GM18502 (cell line): Measurements from ENCODE around the gene NXPH4.
A peak's percentile ranks its signal among the peaks of the same experiment; 100 is the strongest.

ENCODE experiments used
- ATAC-seq: cut with Tn5 transposase; IDR thresholded peaks from one replicate; pipeline ENCODE4 v1.9.1; 2021; ENCODE audit warnings: mild to moderate bottlenecking; ENCODE audit not compliant: unreplicated experiment, poor library complexity

NXPH4 gene

DNA sequence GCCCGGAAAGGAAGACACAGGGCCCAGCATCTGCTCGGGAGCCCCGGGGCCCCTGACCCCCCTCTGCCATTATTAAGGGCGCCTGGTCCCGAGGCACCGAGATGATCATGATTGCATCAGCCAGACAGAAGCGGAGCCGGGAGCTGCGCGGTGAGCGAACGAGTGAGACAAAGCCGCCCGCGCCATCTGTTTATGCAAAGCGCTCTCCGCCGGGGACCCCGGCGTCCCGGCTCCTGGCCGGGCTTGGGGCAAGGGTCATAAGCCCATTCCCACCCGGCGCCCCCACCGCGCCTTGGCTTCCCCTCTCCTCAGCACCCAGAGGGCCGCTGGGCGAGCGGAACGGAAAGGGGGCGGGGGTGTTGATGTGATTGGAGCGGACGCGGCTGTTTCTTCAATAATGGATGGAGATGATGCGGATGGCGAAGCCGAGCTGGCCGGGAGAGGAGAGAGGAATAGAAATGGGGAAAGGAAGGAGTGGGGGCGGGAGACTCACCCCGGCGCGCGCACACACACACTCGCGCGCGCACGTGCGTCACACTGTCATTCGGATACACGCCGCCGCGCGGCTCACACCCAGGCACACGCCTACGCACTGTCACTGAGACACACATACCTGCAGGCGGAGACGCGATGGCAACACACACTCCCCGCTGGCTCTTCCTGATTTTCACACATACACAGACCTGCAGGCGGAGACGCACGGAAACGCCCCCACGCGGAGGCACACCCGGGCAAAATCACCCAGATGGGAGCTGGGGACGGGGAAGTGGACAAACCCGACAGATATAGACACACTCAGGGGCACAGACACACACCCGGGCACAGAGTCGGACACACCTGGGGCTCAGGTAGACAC, 23.7 kb downstream of the NXPH4 start:
- ATAC-seq: no peak

DNA sequence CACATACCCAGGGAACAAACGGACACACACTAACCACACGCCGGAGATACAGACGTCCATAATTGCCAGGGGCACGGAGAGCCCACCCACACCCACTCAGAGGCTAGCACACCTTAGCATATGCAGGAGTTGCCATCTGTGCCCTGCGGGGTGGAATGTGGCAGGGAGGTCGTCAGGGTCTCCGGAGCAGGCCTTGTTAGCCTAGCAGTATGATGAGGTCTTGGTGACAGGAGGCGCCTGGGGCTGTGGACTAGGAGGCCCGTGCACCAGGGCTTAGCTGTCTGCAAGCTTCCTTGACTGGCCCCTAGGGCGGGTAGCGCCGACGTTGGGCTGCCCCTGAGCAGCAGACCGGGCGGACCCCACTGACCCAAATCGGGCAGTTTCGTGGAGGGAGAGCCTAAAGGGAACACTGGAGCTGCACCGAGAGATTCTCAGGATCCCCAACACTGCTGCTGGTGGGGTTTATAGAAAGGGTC, 24.4 kb downstream of the NXPH4 start:
- no peak for ATAC-seq

- ATAC-seq: no peak
Observed at GRCh38 chr12:57241402-57242310, 25.1 kb downstream of the NXPH4 start.

- ATAC-seq: no peak
Observed at GRCh38 chr12:57242329-57242690, 25.7 kb downstream of the NXPH4 start.

DNA sequence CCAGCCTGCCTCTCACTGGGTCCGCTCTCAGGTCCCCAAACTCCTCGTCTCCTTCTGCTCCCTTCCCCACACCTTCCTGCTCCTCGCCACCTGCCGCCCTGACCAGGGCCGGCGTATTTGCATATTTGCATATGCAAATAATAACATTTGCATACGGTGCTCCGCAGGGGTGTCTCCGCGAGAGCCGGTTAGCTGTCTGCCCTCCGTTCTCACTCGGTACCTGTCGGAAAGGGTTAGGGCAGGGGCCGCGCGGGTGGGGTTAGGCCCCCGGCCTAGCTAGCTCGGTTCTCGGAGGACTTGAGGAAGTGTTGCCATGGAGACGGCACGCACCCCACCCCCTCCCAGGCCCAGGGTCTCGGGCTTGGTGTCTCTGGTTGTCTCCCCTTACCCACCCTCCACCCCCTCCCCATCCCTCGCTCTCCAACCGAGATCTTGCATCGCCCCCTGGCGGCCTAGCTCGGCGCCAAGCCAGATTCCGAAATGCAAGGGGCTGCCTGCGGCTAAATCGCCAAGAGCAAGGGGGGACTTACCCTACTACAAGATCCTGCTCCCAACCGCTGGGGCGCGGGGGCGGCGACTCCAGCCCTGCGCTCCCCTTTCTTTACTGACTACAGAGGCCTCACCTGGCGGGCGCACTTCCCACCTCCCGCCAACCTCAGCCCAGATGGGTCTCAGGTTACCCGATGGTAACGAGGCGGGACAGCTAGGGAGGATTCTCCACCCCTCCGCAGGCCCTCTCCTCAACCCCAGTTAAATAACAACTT, 26.3 kb downstream of the NXPH4 start:
- peak; percentile 42 for ATAC-seq

DNA sequence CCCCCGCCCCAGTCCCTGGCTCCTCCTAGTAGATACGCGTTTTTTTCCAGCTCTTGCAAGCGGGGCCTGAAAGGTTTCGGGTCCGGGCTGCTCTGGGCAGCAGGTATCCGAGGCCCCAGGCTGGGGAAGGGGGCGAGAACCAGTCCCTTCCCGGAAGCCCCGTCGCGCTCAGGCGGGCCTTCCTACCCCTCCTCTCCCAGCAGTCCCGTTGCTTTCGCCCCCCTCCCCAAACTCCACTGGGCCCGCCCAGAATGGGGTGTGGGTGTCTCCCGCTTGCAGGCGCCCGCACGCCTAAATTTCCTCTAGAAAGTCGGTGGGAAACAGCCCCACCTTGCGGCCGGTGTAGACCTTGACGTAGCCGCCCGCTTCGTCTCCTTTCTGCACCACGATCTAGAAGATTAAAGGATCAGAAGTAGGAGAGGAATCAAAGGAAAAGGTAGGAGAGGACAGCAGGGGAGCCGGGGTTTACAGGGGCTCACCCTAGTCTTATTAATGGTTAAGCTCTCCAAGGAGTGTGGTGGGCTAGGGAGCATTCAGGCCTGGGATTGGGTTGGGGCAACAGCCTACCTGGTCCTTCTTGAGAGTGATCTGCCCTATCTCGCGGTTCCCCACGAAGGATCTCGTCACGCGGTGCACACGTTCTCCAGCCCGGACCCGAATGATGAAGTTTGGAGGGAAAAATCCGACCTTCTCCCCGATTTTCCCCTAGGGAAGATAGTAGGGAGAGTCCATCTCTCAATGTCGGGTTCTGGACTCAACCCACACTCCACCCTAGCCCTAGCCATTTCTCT, 27.1 kb downstream of the NXPH4 start:
- ATAC-seq: no peak

- no peak for ATAC-seq
Observed at GRCh38 chr12:57244312-57244696, 27.7 kb downstream of the NXPH4 start.

DNA sequence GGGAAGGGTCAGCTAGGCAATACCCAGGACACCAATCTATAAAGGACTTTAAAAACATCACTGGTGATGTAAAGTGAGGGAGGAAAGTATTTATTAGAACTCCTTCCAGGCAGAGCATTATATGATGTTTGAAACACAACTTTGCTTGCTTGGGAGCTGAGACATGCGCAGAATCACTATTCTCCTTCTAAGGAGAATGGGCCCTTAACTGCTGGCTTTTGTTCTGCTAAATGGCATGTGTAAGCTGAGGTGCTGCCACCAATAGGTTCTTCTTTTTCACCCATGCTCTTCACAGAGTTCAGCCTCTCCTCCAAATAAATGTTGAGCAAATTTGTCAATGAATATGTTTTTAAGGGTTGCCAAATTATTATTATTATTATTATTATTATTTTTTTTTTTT, 30.4 kb downstream of the NXPH4 start:
- no peak for ATAC-seq

GRCh38 chr12:57248934-57249742, 32.5 kb downstream of the NXPH4 start:
- no peak for ATAC-seq

DNA sequence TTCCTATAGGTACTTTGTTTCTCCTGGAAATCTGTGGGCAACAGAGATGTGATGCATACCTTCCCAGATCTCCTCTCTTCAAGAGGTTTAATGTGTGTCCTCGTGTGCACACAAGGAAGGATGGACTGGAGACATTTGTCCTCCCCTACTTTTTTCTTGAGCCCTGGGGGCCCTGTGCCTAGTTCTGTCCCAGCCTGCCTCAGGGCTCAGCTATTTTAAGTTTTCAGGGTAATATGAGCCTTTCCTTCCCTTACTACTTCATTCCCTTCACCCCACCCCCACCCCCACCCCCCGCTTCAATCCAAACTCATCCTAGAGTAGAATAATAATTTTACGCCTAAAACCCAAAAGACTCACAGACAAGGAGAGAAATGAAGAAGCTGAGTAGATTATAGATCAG, 33.9 kb downstream of the NXPH4 start:
- no peak for ATAC-seq

- ATAC-seq: no peak
Observed at GRCh38 chr12:57250956-57251355, 34.4 kb downstream of the NXPH4 start, which contains the start of gene STAC3. Gene STAC3 (minus strand): TSS chr12:57251187. CDS start chr12:57249636, 1,551 bp downstream.

DNA sequence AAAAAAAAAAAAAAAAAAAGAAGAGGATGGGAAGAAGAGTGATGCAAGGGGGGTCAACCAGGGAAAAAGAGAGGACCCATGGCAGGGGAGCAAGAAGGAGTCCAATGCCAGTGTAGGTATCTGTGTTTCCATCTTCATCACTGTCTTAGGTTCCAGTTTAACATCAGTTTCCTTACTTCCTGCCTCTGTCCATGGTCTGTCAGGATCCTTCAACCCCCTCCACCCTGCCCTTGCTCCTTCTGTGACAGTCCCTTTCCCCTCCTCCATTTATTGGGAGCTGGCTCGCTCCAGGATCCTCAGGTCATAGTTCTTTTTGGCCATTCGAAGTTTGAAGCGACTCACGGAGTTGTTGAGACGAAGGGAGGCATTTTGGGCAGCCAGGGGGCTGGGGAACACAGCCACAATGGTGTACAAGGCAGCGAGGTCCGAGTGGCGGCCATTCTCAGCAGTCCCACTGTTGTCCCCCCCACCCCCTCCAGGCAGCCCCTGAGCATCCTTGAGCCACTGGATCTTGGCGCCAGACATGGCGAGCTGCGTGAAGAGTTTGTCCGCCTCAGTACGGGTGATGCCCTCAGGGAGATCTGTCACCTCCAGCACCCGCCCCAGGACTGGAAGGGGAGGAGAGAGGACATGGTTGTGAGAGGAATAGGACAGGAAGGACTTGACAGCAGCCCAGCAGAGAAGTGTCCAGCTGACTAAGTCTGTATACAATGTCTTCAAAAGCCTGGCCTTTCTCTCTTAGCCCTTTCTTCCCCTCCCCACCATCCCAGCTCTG, 38.1 kb downstream of the NXPH4 start:
- ATAC-seq: no peak

- ATAC-seq: no peak
Observed at GRCh38 chr12:57255916-57256315, 39.3 kb downstream of the NXPH4 start.

GRCh38 chr12:57258977-57259970, 42.7 kb downstream of the NXPH4 start:
- ATAC-seq: no peak

DNA sequence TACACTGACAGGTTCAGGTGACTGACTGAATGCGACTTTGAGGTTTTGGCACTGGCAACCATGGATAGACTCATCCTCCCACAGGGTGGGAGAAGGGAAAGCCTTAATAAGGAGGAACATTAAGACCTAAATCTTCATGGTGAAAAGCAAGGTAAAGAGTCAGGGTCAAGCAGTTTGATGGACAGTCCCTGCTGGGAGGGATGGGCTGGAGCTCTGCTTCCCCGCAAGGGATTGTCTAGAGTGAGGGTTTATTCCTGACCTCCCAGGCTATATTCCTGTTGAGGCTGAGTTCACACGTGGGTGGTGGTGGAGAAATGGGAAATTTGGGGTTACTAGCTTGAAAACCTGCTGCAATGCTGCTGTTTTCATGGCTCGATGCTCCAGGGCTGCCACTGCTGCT, 43.8 kb downstream of the NXPH4 start:
- ATAC-seq: no peak

- no peak for ATAC-seq
Observed at GRCh38 chr12:57261428-57261865, 44.9 kb downstream of the NXPH4 start.
